ENCODE measurements around the gene FOSL1. TPM values are rescaled to one million over a fixed set of nuclear protein-coding genes. Genes with fewer than 3 reads are reported as not detected.

FOSL1 gene
- 16.3 to 20.5 TPM (median 17.1 TPM) in 3 replicates for total RNA-seq (2021)
- Bru-seq, nascent RNA = percentile 58 among the genes with signal in this experiment
- long read RNA-seq, experiment 1, transcript FOSL1-201 (4 exons, 1,669 nt) = major isoform, 32 of 48 reads
- long read RNA-seq, experiment 1, transcript FOSL1-203 (3 exons, 1,200 nt) = minor isoform, 8 of 48 reads
- long read RNA-seq, experiment 1, partial matches to known transcripts = 1 of 48 reads
- long read RNA-seq, experiment 1, other reads (novel, unspliced or antisense) = 2 of 48 reads
- long read RNA-seq, experiment 2, transcript FOSL1-201 (4 exons, 1,669 nt) = major isoform, 14 of 35 reads
- long read RNA-seq, experiment 2, partial matches to known transcripts = 9 of 35 reads
- long read RNA-seq, experiment 2, other reads (novel, unspliced or antisense) = 10 of 35 reads
- long read RNA-seq, experiment 3 = 0 reads

DNA sequence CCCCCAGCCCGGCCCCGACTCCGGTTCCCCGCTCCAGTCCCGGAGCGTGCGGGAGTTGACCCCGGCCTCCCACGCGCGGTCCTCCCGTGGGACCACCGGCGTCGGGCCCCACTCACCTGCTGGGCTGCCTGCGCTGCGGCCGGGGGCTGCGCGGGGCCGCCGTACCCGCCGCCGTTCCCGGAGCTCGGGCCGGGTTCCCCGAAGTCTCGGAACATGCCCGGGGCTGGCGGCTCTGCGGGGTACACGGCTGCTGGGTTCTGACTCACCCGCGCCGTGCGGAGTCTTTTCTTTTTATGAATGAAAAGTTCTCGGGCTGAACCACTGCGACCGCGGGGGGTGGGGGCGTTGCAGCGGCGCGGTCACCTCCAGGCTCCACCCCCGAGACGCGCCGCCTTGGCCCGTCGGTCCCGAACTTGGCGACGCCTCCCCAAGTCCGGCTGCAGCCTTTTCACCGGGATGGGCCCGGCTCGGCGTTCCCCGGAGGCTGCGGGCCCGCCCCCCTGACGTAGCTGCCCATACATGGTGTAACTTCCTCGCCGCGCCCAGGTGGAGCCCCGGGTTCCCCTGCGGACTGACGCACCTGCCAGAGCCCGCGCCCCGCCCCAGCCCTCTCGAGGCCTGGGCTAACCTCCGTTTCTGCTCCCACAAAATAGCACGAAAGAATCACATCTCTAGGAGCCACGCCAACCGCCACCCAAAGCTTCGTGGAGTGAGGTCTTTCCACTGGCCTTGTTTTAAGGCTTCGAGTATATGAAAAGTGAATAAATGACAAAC, at the start of gene FOSL1:
TSS of gene FOSL1 (minus strand) at position 264 of the 774 bp plus-strand sequence. CDS start at position 215, 49 bp downstream.
- ChIA-PET CTCF (interaction anchor here (1.0 to 2.2 kb wide), 7 partner anchors 9 to 189 kb away, joined by 3 to 33 read pairs (median 10); partner anchors contain the start of genes CCDC85B, FIBP and MUS81), POLR2A (interaction anchor here (0.6 to 1.7 kb wide), 8 partner anchors 10 to 50 kb away, joined by 3 to 6 read pairs (median 3); partner anchors contain the start of genes CCDC85B, FIBP and MUS81)
- Mint-ChIP-seq H3K9me3 (no peaks in the 10 kb centered on the region), H3K36me3 (no peaks in the 10 kb centered on the region; the same call in 1 of the 2 replicates), H3K4me1 (0 out of 2 replicates have a peak, but pooled peaks cover 4% of the 10 kb centered on the region), H3K27me3 (ENCODE audit: low read depth) (peaks cover 78% of the 10 kb centered on the region), H3K27ac (0 out of 2 replicates have a peak within 1 kb of the TSS, but pooled peaks have one; percentile 41), H3K4me3 (peak within 1 kb of the TSS; percentile 72)
- DNase-seq (ENCODE audit: low spot score) = peak; percentile 97
- peak; percentile 95 for ATAC-seq
- TF ChIP-seq TEAD1 (CRISPR knock-in tag; IDR thresholded peaks at IDR 0.05) = no peak
- no peak for TF ChIP-seq JUN (CRISPR knock-in tag; IDR thresholded peaks at IDR 0.05)
- TF ChIP-seq NR1H2 (CRISPR knock-in tag; IDR thresholded peaks at IDR 0.05) = no peak
- TF ChIP-seq, protein P1, sequence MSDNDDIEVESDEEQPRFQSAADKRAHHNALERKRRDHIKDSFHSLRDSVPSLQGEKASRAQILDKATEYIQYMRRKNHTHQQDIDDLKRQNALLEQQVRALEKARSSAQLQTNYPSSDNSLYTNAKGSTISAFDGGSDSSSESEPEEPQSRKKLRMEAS (CRISPR knock-in tag; IDR thresholded peaks at IDR 0.05) = peak; percentile 86
- TF ChIP-seq SP1 (CRISPR knock-in tag; conservative IDR thresholded peaks at IDR 0.05) = peak; percentile 97
- TF ChIP-seq ZNF416 (CRISPR knock-in tag; IDR thresholded peaks at IDR 0.05) = no peak
- no peak for TF ChIP-seq ZNF317 (CRISPR knock-in tag; IDR thresholded peaks at IDR 0.05; ENCODE audit: borderline replicate concordance, low read depth)
- no peak for TF ChIP-seq ATF1 (CRISPR knock-in tag; IDR thresholded peaks at IDR 0.05)
- no peak for TF ChIP-seq ZNF396 (CRISPR knock-in tag; IDR thresholded peaks at IDR 0.05; ENCODE audit: borderline replicate concordance)
- TF ChIP-seq, protein P2, sequence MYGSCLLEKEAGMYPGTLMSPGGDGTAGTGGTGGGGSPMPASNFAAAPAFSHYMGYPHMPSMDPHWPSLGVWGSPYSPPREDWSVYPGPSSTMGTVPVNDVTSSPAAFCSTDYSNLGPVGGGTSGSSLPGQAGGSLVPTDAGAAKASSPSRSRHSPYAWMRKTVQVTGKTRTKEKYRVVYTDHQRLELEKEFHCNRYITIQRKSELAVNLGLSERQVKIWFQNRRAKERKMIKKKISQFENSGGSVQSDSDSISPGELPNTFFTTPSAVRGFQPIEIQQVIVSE (CRISPR knock-in tag; IDR thresholded peaks at IDR 0.05; ENCODE audit: borderline replicate concordance) = no peak
- TF ChIP-seq, protein P3, sequence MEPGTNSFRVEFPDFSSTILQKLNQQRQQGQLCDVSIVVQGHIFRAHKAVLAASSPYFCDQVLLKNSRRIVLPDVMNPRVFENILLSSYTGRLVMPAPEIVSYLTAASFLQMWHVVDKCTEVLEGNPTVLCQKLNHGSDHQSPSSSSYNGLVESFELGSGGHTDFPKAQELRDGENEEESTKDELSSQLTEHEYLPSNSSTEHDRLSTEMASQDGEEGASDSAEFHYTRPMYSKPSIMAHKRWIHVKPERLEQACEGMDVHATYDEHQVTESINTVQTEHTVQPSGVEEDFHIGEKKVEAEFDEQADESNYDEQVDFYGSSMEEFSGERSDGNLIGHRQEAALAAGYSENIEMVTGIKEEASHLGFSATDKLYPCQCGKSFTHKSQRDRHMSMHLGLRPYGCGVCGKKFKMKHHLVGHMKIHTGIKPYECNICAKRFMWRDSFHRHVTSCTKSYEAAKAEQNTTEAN (CRISPR knock-in tag; IDR thresholded peaks at IDR 0.05) = no peak
- TF ChIP-seq, protein P4, sequence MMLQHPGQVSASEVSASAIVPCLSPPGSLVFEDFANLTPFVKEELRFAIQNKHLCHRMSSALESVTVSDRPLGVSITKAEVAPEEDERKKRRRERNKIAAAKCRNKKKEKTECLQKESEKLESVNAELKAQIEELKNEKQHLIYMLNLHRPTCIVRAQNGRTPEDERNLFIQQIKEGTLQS (CRISPR knock-in tag; conservative IDR thresholded peaks at IDR 0.05) = no peak
- TF ChIP-seq FOXJ3 (CRISPR knock-in tag; IDR thresholded peaks at IDR 0.05; ENCODE audit: borderline replicate concordance) = no peak
- TF ChIP-seq IRF2 (CRISPR knock-in tag; IDR thresholded peaks at IDR 0.05; ENCODE audit: borderline replicate concordance, low read depth) = no peak
- TF ChIP-seq CREM (CRISPR knock-in tag; IDR thresholded peaks at IDR 0.05) = peak; percentile 80
- no peak for TF ChIP-seq ZNF138 (CRISPR knock-in tag; conservative IDR thresholded peaks at IDR 0.05)
- TF ChIP-seq, protein P5, sequence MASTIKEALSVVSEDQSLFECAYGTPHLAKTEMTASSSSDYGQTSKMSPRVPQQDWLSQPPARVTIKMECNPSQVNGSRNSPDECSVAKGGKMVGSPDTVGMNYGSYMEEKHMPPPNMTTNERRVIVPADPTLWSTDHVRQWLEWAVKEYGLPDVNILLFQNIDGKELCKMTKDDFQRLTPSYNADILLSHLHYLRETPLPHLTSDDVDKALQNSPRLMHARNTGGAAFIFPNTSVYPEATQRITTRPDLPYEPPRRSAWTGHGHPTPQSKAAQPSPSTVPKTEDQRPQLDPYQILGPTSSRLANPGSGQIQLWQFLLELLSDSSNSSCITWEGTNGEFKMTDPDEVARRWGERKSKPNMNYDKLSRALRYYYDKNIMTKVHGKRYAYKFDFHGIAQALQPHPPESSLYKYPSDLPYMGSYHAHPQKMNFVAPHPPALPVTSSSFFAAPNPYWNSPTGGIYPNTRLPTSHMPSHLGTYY (CRISPR knock-in tag; IDR thresholded peaks at IDR 0.05) = no peak
- no peak for TF ChIP-seq ZNF263 (CRISPR knock-in tag; IDR thresholded peaks at IDR 0.05; ENCODE audit: low read depth)
- TF ChIP-seq, protein P6, sequence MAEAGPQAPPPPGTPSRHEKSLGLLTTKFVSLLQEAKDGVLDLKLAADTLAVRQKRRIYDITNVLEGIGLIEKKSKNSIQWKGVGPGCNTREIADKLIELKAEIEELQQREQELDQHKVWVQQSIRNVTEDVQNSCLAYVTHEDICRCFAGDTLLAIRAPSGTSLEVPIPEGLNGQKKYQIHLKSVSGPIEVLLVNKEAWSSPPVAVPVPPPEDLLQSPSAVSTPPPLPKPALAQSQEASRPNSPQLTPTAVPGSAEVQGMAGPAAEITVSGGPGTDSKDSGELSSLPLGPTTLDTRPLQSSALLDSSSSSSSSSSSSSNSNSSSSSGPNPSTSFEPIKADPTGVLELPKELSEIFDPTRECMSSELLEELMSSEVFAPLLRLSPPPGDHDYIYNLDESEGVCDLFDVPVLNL (CRISPR knock-in tag; IDR thresholded peaks at IDR 0.05; ENCODE audit: borderline replicate concordance, low read depth) = no peak
- no peak for TF ChIP-seq EMX1 (CRISPR knock-in tag; IDR thresholded peaks at IDR 0.05)
- TF ChIP-seq, protein P7, sequence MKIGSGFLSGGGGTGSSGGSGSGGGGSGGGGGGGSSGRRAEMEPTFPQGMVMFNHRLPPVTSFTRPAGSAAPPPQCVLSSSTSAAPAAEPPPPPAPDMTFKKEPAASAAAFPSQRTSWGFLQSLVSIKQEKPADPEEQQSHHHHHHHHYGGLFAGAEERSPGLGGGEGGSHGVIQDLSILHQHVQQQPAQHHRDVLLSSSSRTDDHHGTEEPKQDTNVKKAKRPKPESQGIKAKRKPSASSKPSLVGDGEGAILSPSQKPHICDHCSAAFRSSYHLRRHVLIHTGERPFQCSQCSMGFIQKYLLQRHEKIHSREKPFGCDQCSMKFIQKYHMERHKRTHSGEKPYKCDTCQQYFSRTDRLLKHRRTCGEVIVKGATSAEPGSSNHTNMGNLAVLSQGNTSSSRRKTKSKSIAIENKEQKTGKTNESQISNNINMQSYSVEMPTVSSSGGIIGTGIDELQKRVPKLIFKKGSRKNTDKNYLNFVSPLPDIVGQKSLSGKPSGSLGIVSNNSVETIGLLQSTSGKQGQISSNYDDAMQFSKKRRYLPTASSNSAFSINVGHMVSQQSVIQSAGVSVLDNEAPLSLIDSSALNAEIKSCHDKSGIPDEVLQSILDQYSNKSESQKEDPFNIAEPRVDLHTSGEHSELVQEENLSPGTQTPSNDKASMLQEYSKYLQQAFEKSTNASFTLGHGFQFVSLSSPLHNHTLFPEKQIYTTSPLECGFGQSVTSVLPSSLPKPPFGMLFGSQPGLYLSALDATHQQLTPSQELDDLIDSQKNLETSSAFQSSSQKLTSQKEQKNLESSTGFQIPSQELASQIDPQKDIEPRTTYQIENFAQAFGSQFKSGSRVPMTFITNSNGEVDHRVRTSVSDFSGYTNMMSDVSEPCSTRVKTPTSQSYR (CRISPR knock-in tag; IDR thresholded peaks at IDR 0.05) = no peak
- no peak for TF ChIP-seq ZNF671 (CRISPR knock-in tag; IDR thresholded peaks at IDR 0.05)
- TF ChIP-seq, protein P8, sequence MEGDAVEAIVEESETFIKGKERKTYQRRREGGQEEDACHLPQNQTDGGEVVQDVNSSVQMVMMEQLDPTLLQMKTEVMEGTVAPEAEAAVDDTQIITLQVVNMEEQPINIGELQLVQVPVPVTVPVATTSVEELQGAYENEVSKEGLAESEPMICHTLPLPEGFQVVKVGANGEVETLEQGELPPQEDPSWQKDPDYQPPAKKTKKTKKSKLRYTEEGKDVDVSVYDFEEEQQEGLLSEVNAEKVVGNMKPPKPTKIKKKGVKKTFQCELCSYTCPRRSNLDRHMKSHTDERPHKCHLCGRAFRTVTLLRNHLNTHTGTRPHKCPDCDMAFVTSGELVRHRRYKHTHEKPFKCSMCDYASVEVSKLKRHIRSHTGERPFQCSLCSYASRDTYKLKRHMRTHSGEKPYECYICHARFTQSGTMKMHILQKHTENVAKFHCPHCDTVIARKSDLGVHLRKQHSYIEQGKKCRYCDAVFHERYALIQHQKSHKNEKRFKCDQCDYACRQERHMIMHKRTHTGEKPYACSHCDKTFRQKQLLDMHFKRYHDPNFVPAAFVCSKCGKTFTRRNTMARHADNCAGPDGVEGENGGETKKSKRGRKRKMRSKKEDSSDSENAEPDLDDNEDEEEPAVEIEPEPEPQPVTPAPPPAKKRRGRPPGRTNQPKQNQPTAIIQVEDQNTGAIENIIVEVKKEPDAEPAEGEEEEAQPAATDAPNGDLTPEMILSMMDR (IDR thresholded peaks at IDR 0.05) = no peak
- TF ChIP-seq GRHL2 (CRISPR knock-in tag; IDR thresholded peaks at IDR 0.05; ENCODE audit: insufficient replicate concordance, severe bottlenecking) = no peak
- TF ChIP-seq, protein P9, sequence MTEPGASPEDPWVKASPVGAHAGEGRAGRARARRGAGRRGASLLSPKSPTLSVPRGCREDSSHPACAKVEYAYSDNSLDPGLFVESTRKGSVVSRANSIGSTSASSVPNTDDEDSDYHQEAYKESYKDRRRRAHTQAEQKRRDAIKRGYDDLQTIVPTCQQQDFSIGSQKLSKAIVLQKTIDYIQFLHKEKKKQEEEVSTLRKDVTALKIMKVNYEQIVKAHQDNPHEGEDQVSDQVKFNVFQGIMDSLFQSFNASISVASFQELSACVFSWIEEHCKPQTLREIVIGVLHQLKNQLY (CRISPR knock-in tag; IDR thresholded peaks at IDR 0.05) = no peak
